ENCODE data around the gene CEP55. TPM values are rescaled to one million over a fixed set of nuclear protein-coding genes. Genes with fewer than 3 reads are reported as not detected.
A peak's percentile ranks its signal among the peaks of the same experiment; 100 is the strongest.

CEP55 gene
- total RNA-seq, 1 donor from 2014 or later: 0.53 TPM

- DNase-seq (ENCODE audit: low read depth): no peak
- no peak for FAIRE-seq
- Histone ChIP-seq H3K4me3 (ENCODE audit: low read depth, low read length) (no peak overlapping the region), H3K36me3 (ENCODE audit: control insufficient read depth, insufficient read depth, low read length) (no peaks in the 10 kb centered on the region), H3K27me3 (ENCODE audit: control insufficient read depth, insufficient read depth, low read length) (no peaks in the 10 kb centered on the region)
- TF ChIP-seq CTCF (IDR thresholded peaks at IDR 0.05; ENCODE audit: insufficient read depth, low read length, severe bottlenecking): no peak
These were observed 8.7 kb downstream of the CEP55 start for GRCh38 chr10:93505075-93505474.

- TF ChIP-seq CTCF (IDR thresholded peaks at IDR 0.05; ENCODE audit: insufficient read depth, low read length, severe bottlenecking): no peak
- H3K27me3 ChIP-seq (ENCODE audit: control insufficient read depth, insufficient read depth, low read length): no peaks in the 10 kb centered on the region
- DNase-seq (ENCODE audit: low read depth) (no peak), FAIRE-seq (no peak)
- no peaks in the 10 kb centered on the region for H3K36me3 ChIP-seq (ENCODE audit: control insufficient read depth, insufficient read depth, low read length)
- H3K4me3 ChIP-seq (ENCODE audit: low read depth, low read length): no peak overlapping the region
These were observed 13.4 kb downstream of the CEP55 start for GRCh38 chr10:93509816-93510215.

GRCh38 chr10:93512565-93512964, 16.2 kb downstream of the CEP55 start:
- no peaks in the 10 kb centered on the region for H3K27me3 ChIP-seq (ENCODE audit: control insufficient read depth, insufficient read depth, low read length)
- DNase-seq (ENCODE audit: low read depth) (peak; percentile 36), FAIRE-seq (no peak)
- no peaks in the 10 kb centered on the region for H3K36me3 ChIP-seq (ENCODE audit: control insufficient read depth, insufficient read depth, low read length)
- TF ChIP-seq CTCF (IDR thresholded peaks at IDR 0.05; ENCODE audit: insufficient read depth, low read length, severe bottlenecking): no peak
- H3K4me3 ChIP-seq (ENCODE audit: low read depth, low read length): no peak overlapping the region

- DNase-seq (ENCODE audit: low read depth): no peak
- no peak for FAIRE-seq
- H3K4me3 ChIP-seq (ENCODE audit: low read depth, low read length): no peak overlapping the region
- no peaks in the 10 kb centered on the region for H3K27me3 ChIP-seq (ENCODE audit: control insufficient read depth, insufficient read depth, low read length)
- no peaks in the 10 kb centered on the region for H3K36me3 ChIP-seq (ENCODE audit: control insufficient read depth, insufficient read depth, low read length)
- no peak for TF ChIP-seq CTCF (IDR thresholded peaks at IDR 0.05; ENCODE audit: insufficient read depth, low read length, severe bottlenecking)
These were observed 16.7 kb downstream of the CEP55 start for GRCh38 chr10:93513091-93513490.

GRCh38 chr10:93514521-93514920, 18.1 kb downstream of the CEP55 start:
- DNase-seq (ENCODE audit: low read depth) (no peak), FAIRE-seq (no peak)
- Histone ChIP-seq H3K36me3 (ENCODE audit: control insufficient read depth, insufficient read depth, low read length) (no peaks in the 10 kb centered on the region), H3K27me3 (ENCODE audit: control insufficient read depth, insufficient read depth, low read length) (no peaks in the 10 kb centered on the region), H3K4me3 (ENCODE audit: low read depth, low read length) (no peak overlapping the region)
- no peak for TF ChIP-seq CTCF (IDR thresholded peaks at IDR 0.05; ENCODE audit: insufficient read depth, low read length, severe bottlenecking)

Measured in bronchial epithelial cell (primary cell).